HepG2 (cell line): Measurements from ENCODE around the gene VPS54. TPM values are rescaled to one million over a fixed set of nuclear protein-coding genes. Genes with fewer than 3 reads are reported as not detected.

ENCODE experiments used
- DR1 ChIP-seq: sonication (generic); formaldehyde crosslinking; IDR thresholded peaks from 2 replicates; pipeline ENCODE4 v1.8.0; 2021; ENCODE audit warnings: mild to moderate bottlenecking, missing genetic modification reagents, inconsistent platforms
- ETV6 ChIP-seq: sonication (generic); formaldehyde crosslinking; conservative IDR thresholded peaks from 2 replicates; pipeline ENCODE4 v1.4.0; 2020; ENCODE audit warnings: missing genetic modification reagents
- FOXP1 ChIP-seq, 2 experiments: fragments of 450-650 bp in 1 of 2; IDR thresholded peaks; 2 replicates each; pipeline ENCODE4 v1.6.1; 2017 to 2018; ENCODE audit warnings: antibody characterized with exemption in 1 of 2
- HIVEP1 ChIP-seq: sonication (generic); formaldehyde crosslinking; IDR thresholded peaks from 2 replicates; pipeline ENCODE4 v1.4.0; 2020; ENCODE audit warnings: mild to moderate bottlenecking, missing genetic modification reagents
- HNRNPLL ChIP-seq: fragments of 200-400 bp; formaldehyde crosslinking; IDR thresholded peaks from 2 replicates; pipeline ENCODE4 v1.6.1; 2017; ENCODE audit warnings: mild to moderate bottlenecking, low read depth, low read length; ENCODE audit not compliant: poor library complexity, severe bottlenecking
- MYC ChIP-seq: sonication (generic); formaldehyde crosslinking; IDR thresholded peaks from 2 replicates; pipeline ENCODE4 v1.9.0; 2021; ENCODE audit warnings: missing genetic modification reagents, borderline replicate concordance
- PAX8 ChIP-seq: sonication (generic); formaldehyde crosslinking; IDR thresholded peaks from 2 replicates; pipeline ENCODE4 v1.8.0; 2022; ENCODE audit warnings: mild to moderate bottlenecking, missing genetic modification reagents, borderline replicate concordance
- REL ChIP-seq: sonication (generic); formaldehyde crosslinking; conservative IDR thresholded peaks from 2 replicates; pipeline ENCODE4 v1.8.0; 2022; ENCODE audit warnings: mild to moderate bottlenecking, missing genetic modification reagents, moderate library complexity
- SOX5 ChIP-seq: IDR thresholded peaks from 2 replicates; pipeline ENCODE4 v1.6.1; 2016; ENCODE audit warnings: borderline replicate concordance
- SRSF1 ChIP-seq: fragments of 200-400 bp; formaldehyde crosslinking; optimal IDR thresholded peaks from 2 replicates; pipeline ENCODE3; 2017; ENCODE audit warnings: mild to moderate bottlenecking, low read depth, low read length, moderate library complexity
- ZFP36L2 ChIP-seq: sonication (generic); formaldehyde crosslinking; IDR thresholded peaks from 2 replicates; pipeline ENCODE4 v1.4.0; 2020; ENCODE audit warnings: missing genetic modification reagents
- ZNF24 ChIP-seq: fragments of 450-650 bp; IDR thresholded peaks from 2 replicates; pipeline ENCODE4 v1.6.1; 2017; ENCODE audit warnings: antibody characterized with exemption, mild to moderate bottlenecking
- ZNF350 ChIP-seq: sonication (generic); formaldehyde crosslinking; IDR thresholded peaks from 2 replicates; pipeline ENCODE4 v1.4.0; 2020; ENCODE audit warnings: mild to moderate bottlenecking, low read depth, missing genetic modification reagents, borderline replicate concordance
- ZNF552 ChIP-seq: sonication (generic); formaldehyde crosslinking; IDR thresholded peaks from 2 replicates; pipeline ENCODE4 v1.9.0; 2022; ENCODE audit warnings: missing genetic modification reagents, mild to moderate bottlenecking, borderline replicate concordance
- ZNF747 ChIP-seq: sonication (generic); formaldehyde crosslinking; IDR thresholded peaks from 2 replicates; pipeline ENCODE4 v1.8.1; 2023; ENCODE audit warnings: missing genetic modification reagents, mild to moderate bottlenecking, borderline replicate concordance
- ZNF788 ChIP-seq: sonication (generic); formaldehyde crosslinking; IDR thresholded peaks from 2 replicates; pipeline ENCODE4 v1.5.0; 2020; ENCODE audit warnings: mild to moderate bottlenecking, missing genetic modification reagents, borderline replicate concordance
- ZSCAN12 ChIP-seq: sonication (generic); formaldehyde crosslinking; IDR thresholded peaks from 2 replicates; pipeline ENCODE4 v1.9.0; 2021; ENCODE audit warnings: mild to moderate bottlenecking, missing genetic modification reagents
- polyA plus RNA-seq, 8 experiments: library from polyadenylated mRNA; depleted of rRNA in 3 of 8; stranded (reverse) in 7 of 8; unstranded in 1 of 8; fragments of >200 nt; fragmentation: Illumina TruSeq in 4 of 8; extraction: Trizol in 4 of 8; gene quantifications; 2 replicates each; pipeline versions ENCODE4 v1.2.1 to v1.2.3, GENCODE V29; 2011 to 2016; ENCODE audit warnings: low read depth in 4 of 8, missing spikeins in 1 of 8, mixed read lengths in 1 of 8; ENCODE audit not compliant: insufficient read depth in 1 of 8
- total RNA-seq, 5 experiments: library from RNA; depleted of rRNA; stranded (reverse); fragments of >200 nt; fragmentation: Illumina TruSeq; extraction: Trizol; gene quantifications; 2 replicates each; pipeline ENCODE4 v1.2.3, GENCODE V29; 2016; ENCODE audit warnings: low read depth in 1 of 5
- TF ChIP-seq, protein P1 (sequence below): sonication (generic); formaldehyde crosslinking; IDR thresholded peaks from 2 replicates; pipeline ENCODE4 v1.5.0; 2020; ENCODE audit warnings: mild to moderate bottlenecking, missing genetic modification reagents
- TF ChIP-seq, protein P2 (sequence below): sonication (generic); formaldehyde crosslinking; IDR thresholded peaks from 2 replicates; pipeline ENCODE4 v1.4.0; 2020; ENCODE audit warnings: missing genetic modification reagents
- TF ChIP-seq, protein P3 (sequence below): sonication (generic); formaldehyde crosslinking; IDR thresholded peaks from 2 replicates; pipeline ENCODE4 v1.8.0; 2022; ENCODE audit warnings: low read depth, missing genetic modification reagents

VPS54 gene
- total and polyA plus RNA-seq, 2 of the 13 experiments (the other 11 are each of a cell fraction or from before 2014, with no cell fraction given), result 64.7 to 77.5 TPM

DNA sequence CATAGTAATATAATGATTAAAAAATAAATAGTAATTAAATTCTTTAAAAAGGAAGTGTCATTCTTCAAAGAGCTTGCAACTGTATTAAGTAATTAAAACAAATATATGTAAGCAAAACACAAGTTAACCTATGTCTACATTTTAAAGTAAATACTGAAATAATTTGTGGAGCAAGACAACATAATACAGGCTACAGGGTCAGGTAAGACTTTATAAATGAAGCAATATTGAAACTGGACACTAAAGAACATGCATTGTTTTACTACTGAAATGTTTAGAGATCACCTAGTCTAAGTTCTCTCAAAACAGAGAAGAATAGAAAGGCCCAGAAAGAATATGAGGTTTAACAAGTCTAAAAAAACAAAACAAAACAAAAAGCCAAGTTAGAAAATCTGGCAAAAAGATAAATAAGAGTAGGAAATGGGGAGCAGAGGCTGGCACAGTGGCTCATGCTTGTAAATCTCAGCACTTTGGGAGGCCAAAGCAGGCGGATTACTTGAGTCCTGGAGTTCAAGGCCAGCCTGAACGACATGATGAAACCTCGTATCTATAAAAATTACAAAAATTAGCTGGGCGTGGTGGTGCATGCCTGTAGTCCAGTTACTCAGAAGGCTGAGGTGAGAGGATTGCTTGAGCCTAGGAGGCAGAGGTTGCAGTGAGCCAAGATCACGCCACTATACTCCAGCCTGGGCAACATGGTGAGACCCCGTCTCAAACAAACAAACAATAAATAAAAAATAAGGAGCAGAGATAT is 34.4 kb downstream of the VPS54 start (continued):
- TF ChIP-seq, protein P1, sequence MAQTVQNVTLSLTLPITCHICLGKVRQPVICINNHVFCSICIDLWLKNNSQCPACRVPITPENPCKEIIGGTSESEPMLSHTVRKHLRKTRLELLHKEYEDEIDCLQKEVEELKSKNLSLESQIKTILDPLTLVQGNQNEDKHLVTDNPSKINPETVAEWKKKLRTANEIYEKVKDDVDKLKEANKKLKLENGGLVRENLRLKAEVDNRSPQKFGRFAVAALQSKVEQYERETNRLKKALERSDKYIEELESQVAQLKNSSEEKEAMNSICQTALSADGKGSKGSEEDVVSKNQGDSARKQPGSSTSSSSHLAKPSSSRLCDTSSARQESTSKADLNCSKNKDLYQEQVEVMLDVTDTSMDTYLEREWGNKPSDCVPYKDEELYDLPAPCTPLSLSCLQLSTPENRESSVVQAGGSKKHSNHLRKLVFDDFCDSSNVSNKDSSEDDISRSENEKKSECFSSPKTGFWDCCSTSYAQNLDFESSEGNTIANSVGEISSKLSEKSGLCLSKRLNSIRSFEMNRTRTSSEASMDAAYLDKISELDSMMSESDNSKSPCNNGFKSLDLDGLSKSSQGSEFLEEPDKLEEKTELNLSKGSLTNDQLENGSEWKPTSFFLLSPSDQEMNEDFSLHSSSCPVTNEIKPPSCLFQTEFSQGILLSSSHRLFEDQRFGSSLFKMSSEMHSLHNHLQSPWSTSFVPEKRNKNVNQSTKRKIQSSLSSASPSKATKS (CRISPR knock-in tag), result no peak; the same call in 1 of the 2 replicates
- TF ChIP-seq ZNF350 (peak; percentile 28; the same call in 1 of the 2 replicates), PAX8 (CRISPR knock-in tag) (no peak), FOXP1 (IDR thresholded peaks at IDR 0.05) (no peak), FOXP1 (CRISPR knock-in tag; IDR thresholded peaks at IDR 0.05) (peak; percentile 10; the same call in 1 of the 2 replicates), ZNF552 (CRISPR knock-in tag) (no peak), SRSF1 (no peak), ETV6 (CRISPR knock-in tag) (no peak), ZNF24 (no peak), HNRNPLL (no peak), SOX5 (CRISPR knock-in tag) (peak; percentile 2; the same call in 1 of the 2 replicates), ZNF788 (peak; percentile 29; the same call in 1 of the 2 replicates), ZFP36L2 (CRISPR knock-in tag) (no peak), ZNF747 (CRISPR knock-in tag) (no peak), MYC (CRISPR knock-in tag) (peak; percentile 38; the same call in 1 of the 2 replicates), DR1 (CRISPR knock-in tag) (no peak), HIVEP1 (CRISPR knock-in tag) (no peak), ZSCAN12 (CRISPR knock-in tag) (no peak), REL (CRISPR knock-in tag) (no peak)
- TF ChIP-seq, protein P2, sequence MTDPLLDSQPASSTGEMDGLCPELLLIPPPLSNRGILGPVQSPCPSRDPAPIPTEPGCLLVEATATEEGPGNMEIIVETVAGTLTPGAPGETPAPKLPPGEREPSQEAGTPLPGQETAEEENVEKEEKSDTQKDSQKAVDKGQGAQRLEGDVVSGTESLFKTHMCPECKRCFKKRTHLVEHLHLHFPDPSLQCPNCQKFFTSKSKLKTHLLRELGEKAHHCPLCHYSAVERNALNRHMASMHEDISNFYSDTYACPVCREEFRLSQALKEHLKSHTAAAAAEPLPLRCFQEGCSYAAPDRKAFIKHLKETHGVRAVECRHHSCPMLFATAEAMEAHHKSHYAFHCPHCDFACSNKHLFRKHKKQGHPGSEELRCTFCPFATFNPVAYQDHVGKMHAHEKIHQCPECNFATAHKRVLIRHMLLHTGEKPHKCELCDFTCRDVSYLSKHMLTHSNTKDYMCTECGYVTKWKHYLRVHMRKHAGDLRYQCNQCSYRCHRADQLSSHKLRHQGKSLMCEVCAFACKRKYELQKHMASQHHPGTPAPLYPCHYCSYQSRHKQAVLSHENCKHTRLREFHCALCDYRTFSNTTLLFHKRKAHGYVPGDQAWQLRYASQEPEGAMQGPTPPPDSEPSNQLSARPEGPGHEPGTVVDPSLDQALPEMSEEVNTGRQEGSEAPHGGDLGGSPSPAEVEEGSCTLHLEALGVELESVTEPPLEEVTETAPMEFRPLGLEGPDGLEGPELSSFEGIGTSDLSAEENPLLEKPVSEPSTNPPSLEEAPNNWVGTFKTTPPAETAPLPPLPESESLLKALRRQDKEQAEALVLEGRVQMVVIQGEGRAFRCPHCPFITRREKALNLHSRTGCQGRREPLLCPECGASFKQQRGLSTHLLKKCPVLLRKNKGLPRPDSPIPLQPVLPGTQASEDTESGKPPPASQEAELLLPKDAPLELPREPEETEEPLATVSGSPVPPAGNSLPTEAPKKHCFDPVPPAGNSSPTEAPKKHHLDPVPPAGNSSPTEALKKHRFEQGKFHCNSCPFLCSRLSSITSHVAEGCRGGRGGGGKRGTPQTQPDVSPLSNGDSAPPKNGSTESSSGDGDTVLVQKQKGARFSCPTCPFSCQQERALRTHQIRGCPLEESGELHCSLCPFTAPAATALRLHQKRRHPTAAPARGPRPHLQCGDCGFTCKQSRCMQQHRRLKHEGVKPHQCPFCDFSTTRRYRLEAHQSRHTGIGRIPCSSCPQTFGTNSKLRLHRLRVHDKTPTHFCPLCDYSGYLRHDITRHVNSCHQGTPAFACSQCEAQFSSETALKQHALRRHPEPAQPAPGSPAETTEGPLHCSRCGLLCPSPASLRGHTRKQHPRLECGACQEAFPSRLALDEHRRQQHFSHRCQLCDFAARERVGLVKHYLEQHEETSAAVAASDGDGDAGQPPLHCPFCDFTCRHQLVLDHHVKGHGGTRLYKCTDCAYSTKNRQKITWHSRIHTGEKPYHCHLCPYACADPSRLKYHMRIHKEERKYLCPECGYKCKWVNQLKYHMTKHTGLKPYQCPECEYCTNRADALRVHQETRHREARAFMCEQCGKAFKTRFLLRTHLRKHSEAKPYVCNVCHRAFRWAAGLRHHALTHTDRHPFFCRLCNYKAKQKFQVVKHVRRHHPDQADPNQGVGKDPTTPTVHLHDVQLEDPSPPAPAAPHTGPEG (CRISPR knock-in tag), result peak; percentile 22; the same call in 1 of the 2 replicates
- TF ChIP-seq, protein P3, sequence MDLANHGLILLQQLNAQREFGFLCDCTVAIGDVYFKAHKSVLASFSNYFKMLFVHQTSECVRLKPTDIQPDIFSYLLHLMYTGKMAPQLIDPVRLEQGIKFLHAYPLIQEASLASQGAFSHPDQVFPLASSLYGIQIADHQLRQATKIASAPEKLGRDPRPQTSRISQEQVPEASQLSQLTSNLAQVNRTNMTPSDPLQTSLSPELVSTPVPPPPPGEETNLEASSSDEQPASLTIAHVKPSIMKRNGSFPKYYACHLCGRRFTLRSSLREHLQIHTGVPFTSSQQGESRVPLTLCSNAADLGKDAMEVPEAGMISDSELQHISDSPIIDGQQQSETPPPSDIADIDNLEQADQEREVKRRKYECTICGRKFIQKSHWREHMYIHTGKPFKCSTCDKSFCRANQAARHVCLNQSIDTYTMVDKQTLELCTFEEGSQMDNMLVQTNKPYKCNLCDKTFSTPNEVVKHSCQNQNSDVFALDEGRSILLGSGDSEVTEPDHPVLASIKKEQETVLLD (CRISPR knock-in tag), result no peak; the same call in 1 of the 2 replicates
